Lung (tissue), 12 donors: ENCODE measurements around the gene RHOT2. TPM values are rescaled to one million over a fixed set of nuclear protein-coding genes. Genes with fewer than 3 reads are reported as not detected.

Source experiments
- ATAC-seq: fragments of 200-7000 bp; cut with Tn5 transposase; one replicate; pipeline ENCODE4 v1.9.1; 2020; ENCODE audit warnings: moderate number of reproducible peaks; ENCODE audit not compliant: insufficient read depth, low FRiP score
- DNase-seq, 3 donors: peaks; one replicate each; pipeline ENCODE4 v3.0.0-alpha.2; 2013 to 2017
- H3K27ac ChIP-seq, 2 donors: one replicate each; pipeline ENCODE4 v1.5.1; 2013; ENCODE audit warnings: mild to moderate bottlenecking in 2 of 2, moderate library complexity in 2 of 2, control low read depth in 1 of 2, inconsistent platforms in 1 of 2, low read depth in 1 of 2, low read length in 1 of 2
- H3K27me3 ChIP-seq, 3 donors: one replicate each; pipeline ENCODE4 v1.5.1; 2013; ENCODE audit warnings: low read length in 2 of 3; ENCODE audit not compliant: control insufficient read depth in 3 of 3, insufficient read depth in 3 of 3
- H3K36me3 ChIP-seq, 4 donors: one replicate each; pipeline ENCODE4 v1.5.1; 2013; ENCODE audit warnings: low read length in 4 of 4, mild to moderate bottlenecking in 1 of 4, moderate library complexity in 1 of 4; ENCODE audit not compliant: control insufficient read depth in 4 of 4, insufficient read depth in 4 of 4
- H3K4me1 ChIP-seq, 5 donors: one replicate each; pipeline ENCODE4 v1.5.1; 2013; ENCODE audit warnings: low read length in 5 of 5, mild to moderate bottlenecking in 2 of 5, moderate library complexity in 1 of 5; ENCODE audit not compliant: control insufficient read depth in 5 of 5, insufficient read depth in 5 of 5
- H3K4me3 ChIP-seq: one replicate; pipeline ENCODE4 v1.5.1; 2013; ENCODE audit warnings: mild to moderate bottlenecking, control low read depth, moderate library complexity
- H3K9ac ChIP-seq, 2 donors: one replicate each; pipeline ENCODE4 v1.5.1; 2013; ENCODE audit warnings: low read length in 2 of 2, control low read depth in 1 of 2; ENCODE audit not compliant: insufficient read depth in 1 of 2
- H3K9me3 ChIP-seq, 4 donors: one replicate each; pipeline ENCODE4 v1.5.1; 2013; ENCODE audit warnings: low read length in 3 of 4, mild to moderate bottlenecking in 1 of 4, moderate library complexity in 1 of 4; ENCODE audit not compliant: control insufficient read depth in 4 of 4, insufficient read depth in 3 of 4
- CTCF ChIP-seq: IDR thresholded peaks from 2 replicates; pipeline ENCODE4 v1.5.1; 2012; ENCODE audit warnings: mild to moderate bottlenecking; ENCODE audit errors: control extremely low read depth, extremely low read depth
- WGBS, 2 donors: extraction: QIAGEN DNeasy Blood & Tissue Kit; methylation state at CpG; one replicate each; pipeline ENCODE4 v1.1.7; 2013; 5-methylcytosine and 5-hydroxymethylcytosine counted together
- polyA plus RNA-seq, 2 donors: library from polyadenylated mRNA; stranded (reverse); fragments of 200-250 nt; gene quantifications; one replicate each; pipeline ENCODE4 v1.2.1, GENCODE V29; 2013
- total RNA-seq, 2 donors: library from RNA; depleted of rRNA in 1 of 2; stranded (reverse); fragments of >200 nt in 1 of 2; gene quantifications; one replicate each; pipeline ENCODE4 v1.2.1, GENCODE V29; 2014 to 2021
- donor health status: control.
- donor health status: control.
- donor health status: Bipolar disorder and iron deficiency.
- donor health status: healthy.
- donor health status: DM: yes; HTN: yes; CAD: no.

The RHOT2 gene
- total and polyA plus RNA-seq, 4 donors: 40.5 to 121 (median 115) TPM

GRCh38 chr16:685967-686366 is 18.0 kb downstream of the RHOT2 start:
- Histone ChIP-seq H3K4me3 (no peak overlapping the region), H3K27ac (no peak overlapping the region), H3K9ac (no peak overlapping the region), H3K27me3 (peaks cover 0 to under 1% (median 0%) of the 10 kb centered on the region in 3 donors), H3K36me3 (peaks cover 3 to 33% (median 23%) of the 10 kb centered on the region in 4 donors), H3K9me3 (no peaks in the 10 kb centered on the region), H3K4me1 (peaks cover 15 to 43% (median 19%) of the 10 kb centered on the region in 5 donors)
- DNase-seq (no peak), ATAC-seq (no peak)
- TF ChIP-seq CTCF: no peak
- 72 to 73% methylated on average over 10 of the region's 10 CpGs for WGBS, 2 donors

- ATAC-seq (no peak), DNase-seq (no peak)
- Histone ChIP-seq H3K27me3 (peaks cover 0 to 3% (median 3%) of the 10 kb centered on the region in 3 donors), H3K9me3 (no peaks in the 10 kb centered on the region), H3K4me3 (no peak overlapping the region), H3K4me1 (peaks cover 11 to 37% (median 14%) of the 10 kb centered on the region in 5 donors), H3K9ac (no peak overlapping the region), H3K27ac (no peak overlapping the region), H3K36me3 (peaks cover 3 to 32% (median 21%) of the 10 kb centered on the region in 4 donors)
- WGBS, 2 donors: 96% methylated on average over 51 of the region's 51 CpGs
- TF ChIP-seq CTCF: no peak
Measured at GRCh38 chr16:686459-687260, 18.7 kb downstream of the RHOT2 start.

- WGBS, 2 donors: 95 to 96% methylated on average over 19 of the region's 19 CpGs
- Histone ChIP-seq H3K9ac (no peak overlapping the region), H3K4me3 (no peak overlapping the region), H3K9me3 (no peaks in the 10 kb centered on the region), H3K4me1 (peaks cover 10 to 33% (median 11%) of the 10 kb centered on the region in 5 donors), H3K27me3 (peaks cover 0 to 9% (median 9%) of the 10 kb centered on the region in 3 donors), H3K27ac (no peak overlapping the region), H3K36me3 (peaks cover 0 to 23% (median 12%) of the 10 kb centered on the region in 4 donors)
- ATAC-seq (no peak), DNase-seq (no peak)
- TF ChIP-seq CTCF: no peak
Measured at GRCh38 chr16:687499-687898, 19.6 kb downstream of the RHOT2 start.
